Measurements from ENCODE around the gene FXYD4.

The FXYD4 gene

DNA sequence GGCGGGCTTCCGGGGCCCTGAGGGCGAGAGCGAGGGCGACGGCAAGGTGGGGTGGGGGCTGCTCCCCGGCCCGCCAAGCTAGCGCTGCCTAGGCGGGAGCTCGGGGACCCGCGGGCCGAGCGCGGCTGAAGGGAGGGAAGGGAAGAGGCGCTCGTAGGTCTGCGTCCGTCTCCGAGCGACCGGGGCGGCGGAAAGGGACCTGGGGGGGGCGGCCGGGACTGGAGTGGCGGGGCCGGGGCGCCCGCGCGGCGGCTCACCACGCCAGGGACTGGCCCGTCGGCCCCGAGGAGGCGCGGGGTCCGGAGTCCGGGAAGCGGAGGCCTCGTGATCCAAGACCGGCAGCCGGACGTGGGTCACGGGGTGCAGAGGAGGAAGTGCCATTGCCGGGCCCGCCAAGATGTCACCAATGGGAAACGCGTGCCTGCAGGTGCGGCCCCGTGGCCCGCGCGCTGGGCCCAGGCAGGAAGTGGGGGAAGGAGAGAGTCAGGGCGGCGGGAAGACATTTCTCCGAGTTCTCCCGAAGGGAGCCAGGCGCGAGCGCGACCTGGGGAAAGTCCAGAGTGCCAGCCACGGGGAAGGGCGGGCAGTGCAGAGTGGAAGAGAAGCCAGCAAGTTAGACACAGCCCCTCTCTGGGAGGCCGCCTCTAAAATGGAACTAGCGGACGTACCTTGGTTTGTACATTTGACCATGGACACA is 25.6 kb downstream of the FXYD4 start:
- DNase-seq: peak; percentile 81 to 83

- DNase-seq: no peak
These were observed 27.5 kb downstream of the FXYD4 start for GRCh38 chr10:43398939-43399319.

- no peak for DNase-seq
These were observed 28.2 kb downstream of the FXYD4 start for GRCh38 chr10:43399320-43400310.

DNA sequence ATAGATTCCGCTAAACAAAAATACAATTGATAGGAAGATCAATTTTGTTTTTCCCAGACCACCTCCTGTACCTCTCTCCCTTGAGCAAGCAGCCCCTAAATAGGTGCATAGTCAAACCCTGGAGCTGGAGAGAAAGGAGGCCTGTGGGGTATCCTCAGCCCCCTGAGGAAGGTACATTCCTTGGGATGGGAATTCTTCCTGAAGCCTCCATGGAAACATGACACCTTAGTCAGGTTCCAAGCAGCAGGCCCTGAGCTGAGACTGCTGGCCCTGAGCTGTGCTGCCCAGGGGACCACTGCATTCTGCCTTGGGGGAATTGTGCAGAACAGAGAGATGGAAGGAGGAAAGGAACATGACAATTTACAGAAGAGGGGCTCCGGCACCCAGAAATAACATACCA is 30.2 kb downstream of the FXYD4 start:
- DNase-seq: no peak

DNA sequence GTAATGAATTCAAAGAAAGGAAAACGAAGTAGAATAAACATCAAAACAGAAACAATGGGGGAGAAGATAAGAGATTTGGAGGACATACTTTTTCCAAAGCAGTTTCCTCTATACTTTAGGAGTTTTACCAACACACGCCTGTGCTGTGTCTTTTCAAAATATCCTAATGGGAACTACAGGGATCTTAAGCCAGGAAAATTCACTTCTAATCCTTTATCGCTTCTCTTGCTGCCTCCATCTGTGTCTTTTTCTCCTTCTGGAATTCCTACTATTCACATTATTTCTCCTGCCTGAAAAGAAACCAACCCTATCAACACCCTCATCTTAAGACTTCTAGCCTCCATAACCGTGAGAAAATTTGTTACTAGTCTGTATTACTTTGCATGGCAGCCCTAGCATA is 30.7 kb downstream of the FXYD4 start:
- no peak for DNase-seq

- no peak for DNase-seq
These were observed 31.5 kb downstream of the FXYD4 start for GRCh38 chr10:43402880-43403452.

DNA sequence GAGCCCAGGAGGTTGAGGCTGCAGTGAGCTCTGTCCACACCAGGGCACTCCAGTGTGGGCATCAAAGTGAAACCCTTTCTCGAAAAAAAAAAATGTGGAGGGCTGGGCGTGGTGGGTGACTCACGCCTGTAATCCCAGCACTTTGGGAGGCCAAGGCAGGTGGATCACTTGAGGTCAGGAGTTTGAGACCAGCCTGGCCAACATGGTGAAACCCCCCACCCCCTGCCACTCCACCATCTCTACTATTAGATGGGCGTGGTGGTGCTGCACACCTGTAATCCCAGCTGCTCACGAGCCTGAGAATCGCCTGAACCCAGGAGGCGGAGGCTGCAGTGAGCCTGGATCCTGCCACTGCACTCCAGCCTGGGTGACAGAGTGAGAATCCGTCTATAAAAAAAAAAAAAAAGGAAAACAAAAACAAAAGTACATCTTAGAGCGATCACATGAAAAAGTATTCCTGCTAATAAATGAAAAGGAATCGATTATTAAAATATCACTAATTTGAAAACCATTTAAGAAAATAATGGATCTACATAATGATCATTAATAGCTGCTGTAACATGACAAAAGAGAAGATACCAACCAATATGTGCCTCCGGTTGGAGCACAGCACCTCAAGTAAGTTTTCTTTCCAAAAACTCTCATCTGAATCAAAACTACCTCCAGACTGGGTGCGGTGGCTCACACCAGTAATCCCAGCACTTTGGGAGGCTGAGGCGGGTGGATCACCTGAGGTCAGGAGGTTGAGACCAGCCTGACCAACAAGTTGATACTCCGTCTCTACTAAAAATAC is 32.7 kb downstream of the FXYD4 start:
- DNase-seq: no peak

DNA sequence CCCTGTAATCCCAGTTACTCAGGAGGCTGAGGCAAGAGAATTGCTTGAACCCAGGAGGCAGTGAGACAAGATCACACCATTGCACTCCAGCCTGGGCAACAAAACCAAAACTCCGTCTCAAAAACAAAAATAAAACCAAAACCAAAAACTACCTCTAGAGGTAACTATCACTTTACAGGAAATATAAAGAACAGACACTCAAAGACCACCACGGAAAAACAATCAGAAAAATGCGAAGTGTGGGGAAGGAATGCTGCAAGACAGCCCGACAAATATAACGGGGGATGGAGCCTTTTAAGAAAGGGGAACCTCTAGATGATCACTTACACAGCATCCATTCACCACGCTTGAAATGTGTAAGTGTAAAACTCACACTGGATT is 33.3 kb downstream of the FXYD4 start:
- DNase-seq: peak in 1 of 2 donors; percentile 70

DNA sequence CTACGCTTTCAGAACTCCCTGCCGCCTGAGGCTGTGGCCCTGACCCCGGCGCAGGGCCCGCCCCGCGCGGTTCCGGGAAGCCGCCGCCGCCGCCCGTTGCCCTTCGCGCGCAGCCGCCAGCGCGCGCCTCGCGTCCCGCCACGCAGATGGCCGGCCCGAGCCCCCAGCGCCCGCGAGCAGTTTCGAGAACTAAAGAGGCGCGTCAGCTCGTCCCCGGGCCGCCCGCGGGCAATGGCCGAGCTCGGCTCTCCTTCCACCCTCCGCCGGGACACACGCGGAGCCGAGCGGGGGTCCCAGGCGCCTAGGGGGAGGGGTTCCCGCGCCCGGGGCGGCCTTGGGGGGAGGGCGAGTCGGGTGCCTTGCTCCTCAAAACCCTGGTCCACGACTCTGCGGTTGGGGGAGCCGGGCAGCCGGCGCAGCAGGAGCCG is 35.7 kb downstream of the FXYD4 start:
- peak; percentile 68 to 76 for DNase-seq

DNA sequence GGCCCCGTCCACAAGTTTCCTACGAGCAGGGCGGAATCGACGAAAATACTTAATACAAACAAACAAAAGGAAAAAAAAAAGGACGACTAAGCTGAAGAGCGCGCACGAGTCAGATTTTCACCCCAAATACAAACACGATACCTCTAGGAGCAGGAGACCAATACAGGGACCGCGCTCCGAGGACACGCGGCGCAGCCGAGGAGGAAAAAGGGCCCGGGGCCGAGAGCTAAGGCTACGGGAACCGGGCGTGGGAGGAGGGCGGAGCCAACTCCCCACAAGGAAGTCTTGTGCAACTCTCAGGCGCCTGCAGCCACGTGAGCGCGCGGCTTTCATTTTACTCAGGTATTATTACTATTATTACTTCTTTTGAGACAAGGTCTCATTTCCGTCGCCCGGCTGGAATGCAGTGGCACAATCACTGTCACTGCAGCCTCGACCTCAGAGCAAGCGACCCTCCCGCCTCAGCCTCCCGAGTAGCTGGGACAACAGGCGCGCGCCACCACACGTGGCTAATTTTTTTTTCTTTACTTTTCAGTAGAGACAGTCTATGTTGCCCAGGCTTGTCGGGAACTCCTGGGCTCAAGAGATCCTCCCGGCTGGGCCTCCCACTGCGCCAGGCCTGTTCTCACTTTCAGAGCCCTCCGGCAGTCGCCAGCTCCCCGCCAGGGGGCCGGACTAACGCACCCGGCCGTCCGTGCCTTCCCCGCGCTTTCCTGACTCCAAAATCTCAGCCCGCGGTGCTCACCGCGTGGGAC is 36.3 kb downstream of the FXYD4 start:
- DNase-seq: peak; percentile 89

DNA sequence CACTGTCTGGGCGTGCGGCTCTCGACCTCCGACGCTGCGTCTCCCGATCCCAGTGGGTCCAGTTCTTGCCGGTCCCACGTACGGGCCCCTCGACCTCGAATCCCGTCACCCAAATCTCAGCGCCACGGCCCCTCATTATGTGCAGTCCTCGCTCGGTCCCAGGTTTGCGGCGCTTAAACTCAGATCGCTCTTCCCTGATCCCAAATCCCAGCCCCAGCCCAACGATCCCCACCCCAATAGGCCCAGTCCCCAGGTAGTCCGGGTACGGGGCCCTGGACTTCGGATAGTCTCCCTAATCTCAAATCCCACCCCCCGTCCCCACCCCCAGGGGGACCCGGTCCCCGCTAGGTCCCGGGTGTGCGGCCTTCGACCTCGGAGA is 36.9 kb downstream of the FXYD4 start:
- no peak for DNase-seq

GRCh38 chr10:43408710-43409384 is 37.4 kb downstream of the FXYD4 start, which contains the start of gene HNRNPF:
Gene HNRNPF, minus strand, starts transcription at chr10:43409186. Its CDS starts 21,302 bp downstream, at chr10:43387884.
- DNase-seq: peak; percentile 96 to 97

DNA sequence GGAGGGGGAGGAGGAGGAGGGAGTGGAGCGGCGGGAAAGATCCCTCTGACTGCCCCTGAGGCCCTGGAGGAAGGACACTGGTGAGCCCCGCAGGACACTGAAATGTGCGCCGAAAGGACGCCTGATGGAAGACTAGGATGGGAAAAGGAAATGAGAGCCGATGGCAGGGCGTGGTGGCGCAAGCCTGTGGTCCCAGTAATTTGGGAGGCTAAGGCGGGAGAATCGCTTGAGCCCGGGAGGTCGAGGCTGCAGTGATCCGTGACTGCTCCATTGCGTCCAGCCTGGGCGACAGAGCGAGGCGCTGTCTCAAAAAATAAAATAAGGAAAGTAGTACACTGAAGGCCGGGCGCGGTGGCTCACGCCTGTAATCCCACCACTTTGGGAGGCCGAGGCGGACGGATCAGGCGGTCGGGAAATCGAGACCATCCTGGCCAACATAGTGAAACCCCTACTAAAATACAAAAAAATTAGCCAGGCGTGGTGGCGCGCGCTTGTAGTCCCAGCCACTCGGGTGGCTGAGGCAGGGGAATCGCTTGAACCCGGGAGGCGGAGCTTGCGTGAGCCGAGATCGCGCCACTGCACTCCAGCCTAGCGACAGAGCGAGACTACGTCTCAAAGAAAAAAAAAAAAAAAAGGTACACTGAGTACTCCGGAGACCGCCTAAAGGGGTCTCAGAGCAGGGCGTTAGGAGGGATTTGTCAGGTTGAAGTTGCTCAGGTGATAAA is 38.1 kb downstream of the FXYD4 start:
- DNase-seq: peak; percentile 81 to 85

GRCh38 chr10:43410345-43410744 is 38.9 kb downstream of the FXYD4 start:
- no peak for DNase-seq

GRCh38 chr10:43411536-43411935 is 40.1 kb downstream of the FXYD4 start:
- DNase-seq: no peak

- DNase-seq: no peak
These were observed 44.1 kb downstream of the FXYD4 start for GRCh38 chr10:43415544-43415943.

DNA sequence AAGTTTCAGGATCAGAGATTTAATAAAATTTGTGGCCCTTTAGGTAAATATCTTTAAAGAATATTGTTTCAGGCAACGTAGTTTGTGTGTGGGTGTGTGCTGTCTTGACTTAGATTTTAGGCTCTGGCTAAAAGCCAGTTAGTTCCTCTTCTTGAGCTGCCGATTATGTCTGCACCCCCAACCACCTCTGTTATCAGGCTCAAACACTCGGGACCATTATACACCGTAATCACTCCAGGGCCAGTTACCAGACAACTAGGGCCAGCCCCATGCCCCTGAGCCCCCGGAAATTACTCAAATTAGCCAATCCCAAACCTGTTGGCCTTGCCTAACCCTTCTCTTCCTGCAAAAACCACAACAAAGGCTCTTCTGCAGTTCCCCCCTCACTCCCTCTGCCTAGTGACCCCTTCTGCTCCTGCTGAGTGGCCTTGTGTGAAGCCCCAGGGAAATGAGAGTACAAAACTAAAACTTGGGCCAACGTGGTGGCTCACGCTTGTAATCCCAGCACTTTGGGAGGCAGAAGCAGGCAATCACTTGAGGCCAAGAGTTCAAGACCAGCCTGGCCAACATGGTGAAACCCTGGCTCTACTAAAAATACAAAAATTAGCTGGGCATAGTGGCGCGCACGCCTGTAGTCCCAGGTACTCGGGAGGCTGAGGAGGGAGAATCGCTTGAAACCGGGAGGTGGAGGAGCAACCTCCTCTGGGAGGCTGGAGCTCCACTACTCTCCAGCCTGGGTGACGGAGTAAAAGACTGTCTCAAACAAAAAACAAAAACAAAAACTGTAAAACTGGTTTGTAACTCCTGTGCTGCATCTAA is 46.7 kb downstream of the FXYD4 start:
- peak; percentile 67 to 76 for DNase-seq

DNA sequence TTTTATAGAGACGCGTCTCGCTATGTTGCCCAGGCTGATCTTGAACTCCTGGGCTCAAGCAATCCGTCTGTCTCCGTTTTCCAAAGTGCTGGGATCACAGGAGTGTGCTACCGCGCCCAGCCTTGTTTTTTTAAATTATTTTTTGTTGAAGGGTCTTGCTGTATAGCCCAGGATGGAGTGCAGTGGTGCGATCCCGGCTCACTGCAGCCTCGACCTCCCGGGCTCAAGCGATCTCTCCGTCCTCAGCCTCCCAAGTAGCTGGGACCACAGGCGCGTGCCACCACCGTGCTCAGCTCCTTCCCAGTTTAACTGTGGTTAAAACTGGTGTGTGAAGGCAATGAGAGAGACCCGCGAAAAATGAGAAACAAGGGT is 48.5 kb downstream of the FXYD4 start:
- no peak for DNase-seq

DNA sequence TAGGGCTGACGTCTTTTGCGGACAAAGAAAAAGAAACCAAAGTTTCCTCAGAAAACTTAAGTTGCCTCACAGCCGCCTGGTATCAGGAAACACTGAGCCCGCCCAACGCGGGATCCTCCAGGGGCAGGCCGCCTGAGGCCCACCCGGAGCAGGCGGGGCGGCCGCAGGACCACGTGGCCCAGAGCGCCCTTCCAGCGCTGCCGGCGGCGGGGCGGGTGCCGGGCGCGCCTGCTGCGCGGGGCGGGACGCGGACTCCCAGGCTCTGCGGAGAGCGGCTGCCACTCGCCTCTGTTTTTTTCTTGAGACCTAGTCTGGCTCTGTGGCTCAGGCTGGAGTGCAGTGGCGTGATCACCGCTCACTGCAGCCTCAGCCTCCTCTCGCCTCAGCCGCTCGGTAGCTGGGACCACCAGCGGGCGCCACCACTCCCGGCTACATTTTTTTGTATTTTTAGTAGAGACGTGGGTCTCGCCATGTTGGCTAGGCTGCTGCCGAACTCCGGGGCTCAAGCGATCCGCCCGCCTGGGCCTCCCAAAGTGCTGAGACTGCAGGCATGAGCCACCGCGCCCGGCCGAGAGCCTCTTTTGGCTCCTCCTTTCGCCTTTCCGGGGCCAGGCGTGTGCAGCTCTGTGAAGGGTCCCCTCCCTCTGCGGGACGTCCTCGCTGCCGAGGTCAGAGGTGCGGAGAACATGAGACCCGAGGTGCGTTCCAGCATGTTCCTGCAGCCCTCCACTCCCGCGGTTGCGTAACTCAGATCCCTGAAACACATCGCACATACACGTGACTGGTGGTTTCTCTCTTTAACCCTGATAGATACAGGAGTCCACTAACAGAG is 49.1 kb downstream of the FXYD4 start:
- DNase-seq: peak; percentile 86 to 87
